ENCODE data around the gene KDM6A. TPM values are rescaled to one million over a fixed set of nuclear protein-coding genes. Genes with fewer than 3 reads are reported as not detected.

KDM6A gene
- total RNA-seq, 1 experiment from 2014 or later = 42.8 TPM

- TF ChIP-seq CTCF (conservative IDR thresholded peaks at IDR 0.05) = no peak
- no peak overlapping the region for H2AFZ ChIP-seq (ENCODE audit: low read length)
- no peak overlapping the region for H4K8ac ChIP-seq (replicated peaks; ENCODE audit: insufficient read length, low read depth, low read length)
- H2BK5ac ChIP-seq (ENCODE audit: insufficient read length, low read length) = no peak overlapping the region
- peaks cover 19% of the 10 kb centered on the region for H3K9me3 ChIP-seq (ENCODE audit: control insufficient read depth, low read depth, low read length)
- WGBS (ENCODE audit: extremely low coverage, insufficient read length, low lambda C conversion rate) = no CpG with 5 or more reads among the region's 9 CpGs
- no peak overlapping the region for H3K14ac ChIP-seq (ENCODE audit: insufficient read depth, low read length)
- H3K23me2 ChIP-seq (ENCODE audit: insufficient read length, low read depth, low read length, poor library complexity, severe bottlenecking) = no peaks in the 10 kb centered on the region
- no peak overlapping the region for H2AK5ac ChIP-seq (ENCODE audit: insufficient read length, low read length)
- no peak overlapping the region for H3K56ac ChIP-seq (ENCODE audit: insufficient read length, low read depth, low read length)
- Mint-ChIP-seq H3K27ac (no peak overlapping the region), H3K36me3 (ENCODE audit: insufficient read depth in 1 of 3, low read depth in 3 of 3) (peaks cover 10 to 30% (median 14%) of the 10 kb centered on the region in 3 experiments), H3K27me3 (ENCODE audit: low read depth) (no peaks in the 10 kb centered on the region), H3K4me3 (no peak overlapping the region), H3K4me1 (peaks cover 0 to 5% of the 10 kb centered on the region in 2 experiments; a peak in 1 of 4 replicates), H3K9me3 (peaks cover 56 to 58% of the 10 kb centered on the region in 2 experiments)
- H4K20me1 ChIP-seq (ENCODE audit: control insufficient read depth, insufficient read depth, insufficient read length) = no peaks in the 10 kb centered on the region
- H4K91ac ChIP-seq (ENCODE audit: insufficient read length, low read depth, low read length) = no peak overlapping the region
- no peak overlapping the region for H3K4ac ChIP-seq (ENCODE audit: low read depth, low read length)
- H3K23ac ChIP-seq (ENCODE audit: insufficient read length, low read depth, low read length) = no peak overlapping the region
- H3K4me1 ChIP-seq (ENCODE audit: insufficient read depth, low read length) = no peaks in the 10 kb centered on the region
- no peak overlapping the region for H2BK12ac ChIP-seq (ENCODE audit: insufficient read length, low read depth, low read length)
- H2BK20ac ChIP-seq (ENCODE audit: low read depth, low read length, poor library complexity, severe bottlenecking) = no peak overlapping the region
- no peak overlapping the region for H3T11ph ChIP-seq (ENCODE audit: low read length)
- H2BK15ac ChIP-seq (ENCODE audit: low read depth, low read length) = no peak overlapping the region
- H3K79me1 ChIP-seq (ENCODE audit: insufficient read depth, low read depth, low read length, poor library complexity, severe bottlenecking) = no peaks in the 10 kb centered on the region
- H3K27me3 ChIP-seq (ENCODE audit: insufficient read depth, low read length) = no peaks in the 10 kb centered on the region
- peaks cover 4% of the 10 kb centered on the region; the same call in 1 of the 2 replicates for H3K79me2 ChIP-seq (ENCODE audit: insufficient read depth, low read length)
- H4K5ac ChIP-seq (ENCODE audit: insufficient read length, low read depth, low read length) = no peak overlapping the region
- no peak for DNase-seq
- H3K9ac ChIP-seq (ENCODE audit: extremely low read depth, insufficient read length, low read length) = no peak overlapping the region
- H3K18ac ChIP-seq (ENCODE audit: insufficient read length, low read depth, low read length) = no peak overlapping the region
- H3K27ac ChIP-seq (ENCODE audit: insufficient read length, low read depth, low read length) = no peak overlapping the region
- H3K4me2 ChIP-seq (ENCODE audit: insufficient read depth, insufficient read length, low read length) = no peak overlapping the region
- H2BK120ac ChIP-seq (ENCODE audit: low read depth, low read length, poor library complexity, severe bottlenecking) = no peak overlapping the region
These were observed 40.9 kb downstream of the KDM6A start for GRCh38 chrX:44913656-44914531.
